Activated effector memory CD4-positive, alpha-beta T cell treated with anti-CD3 and anti-CD28 coated beads, Interleukin-2, amount 50 U/mL, for 16 hours (primary cell): ENCODE data around the gene USP6NL.

Source experiments
- DNase-seq: peaks from one replicate; pipeline ENCODE4 v3.0.0-alpha.2; 2020

USP6NL gene

GRCh38 chr10:11588873-11589574, 22.4 kb downstream of the USP6NL start:
- DNase-seq: no peak

DNA sequence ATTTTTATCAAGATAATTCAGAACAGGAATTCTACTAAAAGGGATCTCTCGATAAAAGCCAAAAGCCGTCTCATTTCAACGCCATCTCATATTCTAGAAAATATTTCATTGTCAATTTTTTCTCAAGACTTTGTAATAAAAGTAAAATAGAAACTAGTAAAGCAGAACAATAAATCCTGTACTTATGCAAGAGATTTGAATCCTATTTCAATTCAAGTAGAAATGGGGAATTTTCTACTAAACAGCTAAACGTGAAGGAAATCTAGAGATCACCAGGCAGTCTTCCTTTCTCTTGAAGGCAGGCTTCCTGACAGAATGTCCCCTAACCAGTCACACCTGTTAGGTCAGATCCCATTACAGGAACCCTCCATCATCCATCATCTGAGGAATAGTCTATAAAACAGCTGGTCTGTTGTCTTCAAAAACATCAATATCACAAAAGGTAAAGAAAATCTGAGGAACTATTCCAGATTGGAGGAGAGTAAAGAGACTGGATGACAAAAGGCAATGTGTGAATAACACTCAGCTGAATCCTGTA, 23.7 kb downstream of the USP6NL start:
- DNase-seq: no peak

DNA sequence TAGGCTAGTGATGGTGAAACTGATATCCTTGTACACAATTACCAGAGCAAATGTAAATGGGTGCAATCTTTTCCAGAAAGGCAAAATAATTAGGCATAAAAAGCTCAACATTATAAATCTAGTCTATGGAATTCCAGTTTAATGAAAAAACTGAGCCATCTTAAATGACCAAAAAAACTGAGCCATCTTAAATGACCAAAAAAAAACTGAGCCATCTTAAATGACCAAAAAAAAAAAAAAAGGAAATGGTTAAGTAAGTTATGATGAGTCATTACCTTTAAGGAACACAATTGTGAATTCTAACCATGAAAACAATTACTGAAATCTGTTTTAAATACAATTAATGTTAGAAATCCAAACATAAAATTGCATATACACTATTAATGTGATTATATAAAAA, 25.3 kb downstream of the USP6NL start:
- DNase-seq: no peak

DNA sequence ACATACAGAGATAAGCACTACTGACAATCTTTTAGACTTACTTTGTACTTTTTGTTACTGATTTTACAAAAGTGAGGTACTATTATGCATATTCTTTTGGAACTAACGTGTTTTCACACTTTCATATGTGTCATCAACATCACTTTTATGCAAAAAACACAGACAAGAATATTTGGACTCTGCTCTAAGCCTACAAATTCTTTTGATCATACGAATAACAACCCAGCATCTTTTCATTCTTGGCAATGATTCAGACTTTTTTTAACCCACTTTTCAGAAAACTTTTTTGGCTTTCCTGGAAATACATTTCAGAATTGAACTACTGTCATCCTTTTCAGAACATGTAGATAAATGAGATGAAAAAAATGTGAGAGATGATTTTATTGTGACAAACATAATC, 30.2 kb downstream of the USP6NL start:
- DNase-seq: no peak

DNA sequence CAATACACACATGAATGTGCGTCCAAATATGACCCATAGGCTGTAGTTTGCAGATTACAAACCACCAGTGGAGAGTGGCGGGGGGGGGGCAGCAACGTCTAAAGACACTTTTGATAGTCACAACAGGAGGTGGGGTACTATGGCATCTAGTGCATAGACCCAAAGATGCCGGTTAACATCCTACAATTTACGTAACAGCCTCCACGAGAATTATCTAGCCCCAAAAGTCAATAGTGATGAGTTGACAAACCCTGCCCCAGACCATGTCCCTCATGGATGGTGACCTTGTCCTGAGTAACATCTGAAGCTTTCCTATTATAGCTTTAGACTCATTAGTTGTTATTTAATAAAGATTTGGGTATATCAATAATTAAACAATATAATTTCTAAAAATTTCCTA, 31.6 kb downstream of the USP6NL start:
- DNase-seq: no peak

- DNase-seq: peak; percentile 70
These were observed 32.6 kb downstream of the USP6NL start for GRCh38 chr10:11578802-11579255.

DNA sequence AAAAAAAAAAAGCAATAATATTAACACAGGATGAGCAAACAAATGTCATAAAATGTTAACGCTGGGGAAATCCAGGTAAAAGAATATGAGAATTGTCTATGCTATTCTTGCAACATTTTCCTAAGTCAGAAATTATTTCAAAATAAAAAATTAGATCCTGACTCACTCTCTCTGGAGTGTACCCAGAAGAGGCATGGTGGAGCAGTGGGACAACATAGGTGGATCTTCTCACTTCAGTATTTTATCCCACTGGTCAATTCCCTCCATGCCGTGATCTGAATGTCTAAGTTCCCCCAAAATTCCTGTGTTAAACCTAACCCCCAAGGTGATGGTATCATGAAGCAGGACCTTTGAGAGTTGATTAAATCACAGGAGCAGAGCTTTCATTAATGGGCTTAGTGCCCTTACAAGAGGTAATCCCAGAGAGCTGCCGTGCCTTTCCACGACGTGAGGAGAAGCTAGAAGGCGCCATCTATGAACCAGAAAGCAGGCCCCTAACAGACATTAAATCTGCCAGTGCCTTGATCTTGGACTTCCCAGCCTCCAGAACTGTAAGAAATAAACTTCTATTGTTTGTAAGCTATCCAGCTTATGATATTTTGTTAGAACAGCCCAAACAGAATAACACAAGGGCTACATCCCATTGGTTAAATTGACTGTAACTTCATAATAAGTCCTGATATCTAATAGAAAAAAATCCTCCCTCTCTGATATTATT, 35.2 kb downstream of the USP6NL start:
- DNase-seq: no peak

DNA sequence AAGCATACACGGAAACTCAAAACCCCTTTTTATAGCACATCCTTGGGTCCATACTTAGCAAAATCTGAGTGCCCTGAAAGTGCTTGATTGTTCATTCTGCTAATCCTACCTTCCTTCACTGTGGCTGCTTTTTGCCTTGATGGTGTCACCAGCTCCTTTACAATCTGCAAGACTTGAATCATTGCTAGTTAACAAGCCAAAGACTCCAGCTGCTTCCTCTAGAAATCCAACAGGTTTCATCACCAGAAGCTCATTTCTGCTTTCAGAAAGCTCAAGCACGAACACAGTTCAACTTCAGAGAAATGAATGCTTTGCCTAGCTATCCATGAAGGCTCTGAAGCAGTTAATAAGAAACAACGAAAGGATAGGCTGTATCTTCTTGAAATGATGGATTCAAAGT, 38.0 kb downstream of the USP6NL start:
- no peak for DNase-seq

GRCh38 chr10:11570751-11571150, 40.7 kb downstream of the USP6NL start:
- no peak for DNase-seq

GRCh38 chr10:11569471-11569870, 42.0 kb downstream of the USP6NL start:
- DNase-seq: no peak

DNA sequence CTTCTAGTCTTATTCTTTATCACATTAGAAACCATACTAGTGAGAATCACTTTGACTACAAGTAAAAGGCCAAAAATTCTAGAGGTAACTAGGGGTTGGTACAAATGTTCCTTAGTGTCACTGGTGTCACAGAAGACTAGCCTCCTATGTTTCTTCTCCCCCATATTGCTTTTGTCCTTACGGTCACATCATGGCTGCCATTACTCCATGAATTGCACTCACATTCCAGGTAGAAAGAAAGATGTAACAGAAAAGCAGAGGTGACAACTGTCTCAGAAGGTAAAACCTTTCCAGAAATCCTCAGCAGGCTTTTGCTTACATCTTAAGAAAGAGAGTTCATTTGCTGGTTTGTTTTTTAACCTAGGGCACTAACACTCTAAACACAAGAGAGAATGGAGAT, 42.9 kb downstream of the USP6NL start:
- no peak for DNase-seq

GRCh38 chr10:11564741-11565140, 46.7 kb downstream of the USP6NL start:
- no peak for DNase-seq

- no peak for DNase-seq
These were observed 47.5 kb downstream of the USP6NL start for GRCh38 chr10:11563936-11564335.

DNA sequence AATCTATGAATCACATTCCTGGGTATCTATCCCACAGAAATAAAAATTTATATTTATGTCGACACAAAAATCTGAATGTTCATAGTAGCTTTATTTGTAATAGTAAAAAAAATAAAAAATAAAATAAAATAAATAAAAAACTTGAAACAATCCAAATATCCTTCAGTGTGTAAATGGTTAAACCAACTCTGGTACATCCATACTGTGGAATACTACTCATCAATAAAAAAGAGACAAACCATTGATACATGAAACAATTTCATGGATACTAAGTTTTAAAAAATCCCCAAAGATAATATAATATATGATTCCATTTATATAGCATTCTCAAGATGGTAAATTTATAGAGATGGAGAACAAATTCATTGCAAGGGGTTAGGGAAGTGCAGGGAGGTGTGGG, 48.6 kb downstream of the USP6NL start:
- DNase-seq: no peak

GRCh38 chr10:11560076-11560709, 51.3 kb downstream of the USP6NL start:
- DNase-seq: no peak

DNA sequence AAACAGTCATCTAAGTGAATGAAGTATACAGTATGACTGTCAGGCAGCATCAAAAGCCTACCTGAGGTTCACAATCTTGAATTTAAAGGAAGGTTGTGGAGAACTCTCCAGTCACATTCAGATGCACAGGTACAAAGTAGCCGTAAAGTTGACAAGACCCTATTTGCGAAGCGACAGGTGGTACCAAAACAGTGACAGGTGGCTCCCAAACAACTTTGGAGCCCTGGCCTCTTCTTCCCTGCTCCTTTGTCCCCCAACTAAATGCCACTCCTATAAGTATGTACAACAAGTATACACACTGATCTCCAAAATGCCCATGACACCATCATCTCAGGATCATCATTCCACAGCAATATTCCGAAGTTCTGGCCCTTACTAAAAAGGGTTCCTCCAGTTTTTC, 53.5 kb downstream of the USP6NL start:
- no peak for DNase-seq

- no peak for DNase-seq
These were observed 53.9 kb downstream of the USP6NL start for GRCh38 chr10:11557513-11557912.

- DNase-seq: no peak
These were observed 55.9 kb downstream of the USP6NL start for GRCh38 chr10:11555556-11555955.

- DNase-seq: no peak
These were observed 57.6 kb downstream of the USP6NL start for GRCh38 chr10:11553773-11554381.

GRCh38 chr10:11551916-11552602, 59.4 kb downstream of the USP6NL start:
- DNase-seq: no peak

GRCh38 chr10:11551104-11551503, 60.3 kb downstream of the USP6NL start:
- DNase-seq: no peak

- no peak for DNase-seq
These were observed 62.7 kb downstream of the USP6NL start for GRCh38 chr10:11548768-11549099.
